NCI-H1092 treated with DMSO at 0.1 percent for 48 hours (cell line): Measurements from ENCODE around the gene FASN.

Experiments
- DNase-seq: peaks from one replicate; lab custom pipeline; 2025; lab: John Stamatoyannopoulos, UW

The FASN gene

GRCh38 chr17:82076018-82076784 is 21.8 kb downstream of the FASN start:
- no peak for DNase-seq

DNA sequence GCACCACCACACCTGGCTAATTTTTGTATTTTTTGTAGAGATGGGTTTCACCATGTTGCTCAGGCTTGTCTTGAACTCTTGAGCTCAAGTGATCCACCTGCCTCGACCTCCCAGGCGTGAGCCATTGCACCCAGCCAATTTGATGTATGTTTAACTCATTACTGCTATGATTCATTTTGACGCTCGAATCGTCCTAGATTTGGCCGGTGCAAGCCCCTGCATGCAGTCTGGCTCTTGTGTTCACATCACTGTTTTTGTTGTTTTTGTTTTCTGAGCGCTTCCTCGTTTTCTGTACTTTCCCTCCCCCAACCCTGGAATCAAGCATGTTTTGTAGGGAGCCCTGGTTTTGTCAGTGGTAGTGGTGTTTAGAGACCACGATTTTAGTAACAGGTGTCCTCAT is 24.6 kb downstream of the FASN start:
- no peak for DNase-seq

DNA sequence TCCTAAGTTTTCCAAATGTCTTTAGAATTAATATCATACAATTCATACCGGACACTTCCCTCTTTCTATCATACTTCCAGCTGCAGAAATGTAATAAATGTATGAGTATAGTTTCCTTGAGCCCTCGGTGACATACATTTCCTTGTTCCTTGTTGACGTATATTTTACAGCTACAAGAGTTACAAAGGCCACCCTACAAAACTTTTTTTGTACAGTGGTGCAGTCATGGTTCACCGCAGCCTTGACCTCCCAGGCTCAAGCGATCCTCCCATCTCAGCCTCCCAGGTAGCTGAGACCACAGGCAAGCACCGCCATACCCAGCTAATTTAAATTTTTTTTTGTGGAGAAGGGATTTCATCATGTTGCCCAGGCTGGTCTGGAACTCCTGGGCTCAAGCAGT is 25.2 kb downstream of the FASN start:
- DNase-seq = no peak

DNA sequence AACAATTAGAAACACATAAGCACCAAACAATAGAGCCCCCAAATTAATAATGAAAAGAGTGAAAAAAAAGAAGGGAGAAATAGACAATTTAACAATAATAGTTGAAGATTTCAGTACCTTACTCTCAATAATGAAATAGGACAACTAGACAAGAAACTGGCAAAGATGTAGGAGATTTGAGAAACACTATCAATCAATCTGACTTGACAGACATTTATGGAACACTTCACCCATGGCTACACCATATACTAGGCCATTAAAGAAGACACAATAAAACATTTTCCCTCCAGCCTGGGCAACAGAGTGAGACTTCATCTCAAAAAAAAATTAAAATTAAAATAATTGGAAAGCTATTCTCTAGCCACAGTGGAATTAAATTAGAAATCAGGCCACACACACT is 27.4 kb downstream of the FASN start:
- DNase-seq = no peak

GRCh38 chr17:82065638-82066303 is 32.3 kb downstream of the FASN start, which contains the start of gene DUS1L:
Gene DUS1L, minus strand, starts transcription at chr17:82065804. Its CDS starts 745 bp downstream, at chr17:82065059.
- DNase-seq = peak; percentile 28

GRCh38 chr17:82065193-82065637 is 32.8 kb downstream of the FASN start:
- DNase-seq = no peak

DNA sequence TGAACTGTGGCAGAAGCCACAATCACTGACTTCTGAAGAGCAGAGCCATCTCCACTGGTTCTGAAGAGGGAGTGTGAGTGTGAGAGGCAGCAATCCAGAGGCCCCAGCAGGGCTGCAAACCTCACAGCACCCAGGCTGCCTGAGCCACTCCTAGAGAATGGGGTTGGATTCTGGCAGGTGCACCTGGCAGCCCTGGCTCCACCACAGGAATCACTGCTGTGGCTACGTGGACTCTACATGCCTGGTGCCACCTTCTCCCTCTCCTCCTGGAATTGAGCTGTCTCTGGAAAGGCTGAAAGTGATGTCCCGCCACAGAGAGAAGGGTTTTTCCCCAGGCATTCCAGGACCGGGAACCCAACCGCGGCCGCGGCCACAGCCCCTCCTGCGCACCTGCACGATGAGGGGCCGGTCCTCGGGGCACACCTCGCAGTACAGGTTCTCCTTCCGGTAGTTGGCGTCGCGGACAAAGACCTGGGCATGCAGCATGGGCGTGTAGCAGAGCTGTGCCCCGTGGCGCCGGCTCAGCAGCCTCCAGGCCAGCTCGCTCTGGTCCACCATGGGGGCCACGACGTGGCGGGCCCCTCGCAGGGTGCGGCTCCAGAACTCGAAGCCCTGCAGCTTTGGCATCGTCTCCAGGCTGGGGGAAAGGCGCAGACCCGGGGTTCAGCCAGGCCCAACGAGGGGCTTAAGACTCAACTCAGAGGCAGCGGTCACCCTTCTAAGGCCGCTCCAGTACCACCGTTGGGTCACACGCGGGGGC is 33.4 kb downstream of the FASN start:
- DNase-seq = no peak

DNA sequence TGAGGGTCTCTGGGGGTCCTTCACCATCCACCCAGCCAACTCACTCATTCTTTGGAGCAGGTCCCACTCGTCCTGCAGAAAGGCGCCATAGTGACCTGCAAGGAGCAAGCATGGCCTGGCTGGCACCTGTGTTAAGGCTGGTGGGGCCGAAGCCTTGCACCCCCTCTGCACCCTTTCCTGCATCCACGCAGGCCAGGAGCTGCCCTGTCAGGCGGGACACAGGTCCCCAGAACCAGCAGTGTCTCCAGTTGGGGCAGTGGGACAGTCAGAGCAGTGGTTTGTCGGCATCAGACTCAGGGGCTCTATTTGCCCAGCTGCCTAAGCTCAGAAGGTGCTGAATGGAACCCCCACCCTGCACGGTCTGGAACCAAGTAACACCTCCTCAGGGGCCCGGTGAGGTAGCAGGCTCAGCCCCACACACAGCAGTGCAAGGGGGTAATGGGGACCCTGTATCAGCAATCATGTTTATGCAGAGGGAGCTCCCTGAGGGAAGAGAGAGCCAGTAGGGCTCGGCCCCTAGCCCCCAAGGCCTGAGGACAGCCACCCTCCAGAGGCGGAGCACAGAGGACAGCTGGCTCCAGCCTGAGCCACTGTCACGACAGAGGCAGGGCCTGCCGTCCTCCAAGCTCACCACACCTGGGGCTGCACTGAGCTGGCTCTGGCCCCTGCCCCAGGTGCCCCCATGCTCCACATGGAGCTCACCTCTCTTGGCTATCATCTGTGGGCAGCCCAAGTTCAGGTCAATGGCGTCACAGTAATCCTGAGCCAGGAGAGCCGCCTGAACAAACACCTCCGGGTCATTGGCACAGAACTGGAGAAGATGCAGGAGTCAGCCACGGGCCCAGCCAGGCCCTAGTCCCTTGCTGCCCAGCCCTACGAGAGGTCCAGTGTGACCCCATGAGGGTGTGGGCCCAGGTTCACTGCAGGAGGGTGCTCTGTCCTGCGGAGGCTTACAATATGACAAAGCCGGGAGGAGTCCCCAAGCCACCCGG is 34.3 kb downstream of the FASN start:
- no peak for DNase-seq

DNA sequence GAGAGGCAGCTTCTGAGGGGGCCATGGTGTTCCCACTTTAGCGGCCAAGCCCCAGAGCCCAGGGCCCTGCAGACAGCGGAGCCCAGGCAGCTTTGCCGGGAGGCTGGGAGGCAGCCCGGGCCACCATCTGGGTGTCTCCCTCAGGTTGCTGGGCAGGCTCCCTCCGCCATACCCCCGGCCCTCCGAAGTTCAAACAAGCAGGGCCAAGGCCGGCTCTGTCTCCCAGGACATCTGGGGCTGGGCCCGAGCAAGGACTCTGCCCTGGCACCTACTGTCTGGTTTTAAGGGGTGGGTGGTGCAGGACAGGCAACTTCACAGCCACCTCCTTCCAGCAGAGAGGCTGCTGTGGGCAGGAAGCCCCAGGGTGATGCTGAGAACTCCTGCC is 35.1 kb downstream of the FASN start:
- no peak for DNase-seq

DNA sequence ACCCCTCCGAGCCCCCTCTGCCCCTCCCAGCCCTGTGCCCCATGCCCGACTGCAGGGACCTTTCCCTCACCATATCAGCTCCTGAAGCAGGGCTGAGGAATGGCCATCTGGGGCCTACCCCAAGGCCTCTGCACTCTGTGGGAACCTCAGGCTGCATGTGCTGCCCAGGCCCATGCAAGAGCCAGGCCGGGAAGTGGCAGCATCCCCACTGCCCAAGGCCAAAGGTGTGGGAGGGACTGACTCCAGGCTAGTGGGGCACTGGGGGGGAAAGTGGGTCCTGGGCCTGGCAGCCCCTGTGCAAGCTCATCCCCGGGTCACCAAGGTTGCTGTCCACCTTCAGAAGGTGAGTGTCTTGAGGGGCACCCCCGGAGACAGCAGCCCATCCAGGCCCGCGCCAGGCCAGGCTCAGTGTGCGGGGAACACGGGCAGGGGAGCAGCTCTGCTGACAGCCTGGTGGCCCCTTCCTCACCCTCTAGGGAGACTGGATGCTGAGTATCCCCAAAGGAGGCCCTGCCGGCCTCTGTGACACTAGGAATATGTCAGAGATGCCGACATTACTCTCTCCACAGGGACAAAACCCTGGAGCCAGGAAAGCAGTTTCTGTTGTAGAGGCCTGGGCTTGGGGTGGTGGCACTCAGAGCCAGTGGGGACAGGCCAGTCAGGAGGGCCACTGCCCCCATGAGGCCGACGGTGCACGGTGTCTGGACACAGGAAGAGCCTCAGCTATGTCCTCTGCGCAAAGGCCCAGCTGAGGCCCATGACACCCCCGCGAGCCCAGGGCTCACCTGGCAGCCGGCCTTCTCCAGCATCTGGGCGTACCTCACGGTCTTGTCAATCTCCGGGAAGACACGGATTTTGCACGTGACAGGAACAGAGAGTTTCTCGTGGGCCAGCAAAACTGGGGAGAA is 35.7 kb downstream of the FASN start:
- no peak for DNase-seq

GRCh38 chr17:82061047-82061925 is 36.8 kb downstream of the FASN start:
- DNase-seq = no peak

DNA sequence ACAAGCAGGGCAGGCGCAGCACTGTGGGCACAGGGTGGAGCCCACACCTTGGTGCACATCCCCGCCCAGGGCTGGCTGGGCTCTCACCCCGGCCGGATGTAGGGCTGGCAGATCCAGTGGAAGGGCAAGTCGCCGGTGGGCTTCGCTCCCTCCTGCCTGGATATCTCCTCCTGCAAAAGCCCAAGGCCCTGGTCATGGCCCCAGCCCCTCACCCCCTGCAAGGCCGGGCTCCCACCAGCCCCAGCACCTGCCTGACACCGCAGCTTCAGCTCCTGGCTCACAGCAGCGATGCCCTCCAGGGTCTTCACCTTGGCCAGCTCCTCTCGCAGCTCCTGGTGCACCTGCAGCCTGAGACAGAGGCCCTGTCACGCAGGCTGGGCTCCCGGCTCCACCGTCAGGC is 37.4 kb downstream of the FASN start:
- no peak for DNase-seq

- DNase-seq = no peak
Measured at GRCh38 chr17:82060001-82060380, 38.0 kb downstream of the FASN start.

DNA sequence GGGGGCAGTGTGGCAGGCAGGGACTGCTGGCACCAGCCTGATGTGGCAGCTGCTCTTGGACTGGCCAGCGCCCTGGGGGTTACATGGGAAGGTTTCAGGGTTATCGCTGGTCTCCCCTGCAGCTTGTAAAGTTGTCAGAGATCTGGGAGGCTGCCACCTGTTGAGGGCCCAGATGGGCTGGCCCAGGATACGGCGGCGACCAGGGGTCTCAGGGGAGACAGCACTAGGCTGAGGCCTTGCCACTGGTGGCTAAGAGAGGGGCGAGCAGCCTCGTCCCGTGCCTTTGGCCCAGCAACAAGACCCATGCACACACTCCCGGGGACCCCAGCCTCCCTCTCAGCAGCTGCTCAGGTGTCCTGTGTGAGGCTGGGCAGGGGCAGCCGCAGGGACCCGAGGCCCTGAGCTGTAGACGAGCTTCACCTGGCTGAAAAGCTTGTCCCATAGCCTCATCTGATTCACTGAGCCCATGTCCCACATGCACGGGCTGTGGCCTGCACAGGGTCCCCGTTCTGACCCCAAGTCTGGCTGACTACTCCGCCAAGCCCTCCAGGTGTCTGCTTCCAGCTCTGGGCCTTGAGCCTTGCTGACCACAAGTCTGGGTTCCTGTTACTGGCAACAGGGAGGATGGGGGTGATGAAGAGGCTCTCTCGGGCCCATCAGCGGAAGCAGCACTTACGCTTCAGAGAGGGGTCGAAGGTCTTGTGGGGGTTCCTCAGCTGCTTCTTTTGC is 38.6 kb downstream of the FASN start:
- no peak for DNase-seq

DNA sequence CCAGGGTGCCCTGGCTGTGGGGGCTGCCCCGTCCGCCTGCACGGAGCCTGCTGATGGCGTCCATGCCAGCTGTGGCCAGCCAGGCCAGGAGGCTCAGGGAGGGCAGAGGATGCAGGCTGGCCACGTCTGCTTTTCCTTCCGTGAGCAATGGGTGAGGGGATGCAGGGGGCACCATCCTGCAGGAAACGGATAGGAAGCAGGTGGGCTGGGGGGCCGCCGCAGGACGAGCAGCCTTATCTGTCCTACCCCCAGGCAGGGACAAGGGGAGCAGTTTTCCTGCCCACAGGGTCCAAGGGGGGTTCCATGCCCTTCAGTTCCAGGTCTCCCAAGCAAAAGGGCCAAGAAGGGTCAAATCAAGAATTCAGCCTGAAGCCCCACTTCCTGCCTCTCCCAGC is 39.2 kb downstream of the FASN start:
- no peak for DNase-seq

- DNase-seq = no peak
Measured at GRCh38 chr17:82058230-82058854, 39.7 kb downstream of the FASN start.

GRCh38 chr17:82056729-82057621 is 41.1 kb downstream of the FASN start:
- DNase-seq = no peak
